ELR (cell line): Measurements from ENCODE around the gene PFDN4.

ENCODE experiments used
- DNase-seq: peaks from one replicate; pipeline ENCODE4 v3.0.0-alpha.2; 2015; ENCODE audit warnings: low read depth

The PFDN4 gene

GRCh38 chr20:54267483-54268003 is 59.7 kb downstream of the PFDN4 start:
- DNase-seq: no peak

GRCh38 chr20:54268941-54269340 is 61.1 kb downstream of the PFDN4 start:
- no peak for DNase-seq
